HG02759 (cell line): ENCODE results near the gene ZNF444.
"Not testable (repeated sequence)": the region's sequence is repeated elsewhere in the genome, so short reads cannot be mapped to it uniquely, and the experiment has no call there.

Experiments
- ATAC-seq: cut with Tn5 transposase; IDR thresholded peaks from one replicate; pipeline ENCODE4 v1.9.1; 2021; ENCODE audit warnings: mild to moderate bottlenecking, moderate library complexity; ENCODE audit not compliant: unreplicated experiment

Gene ZNF444

DNA sequence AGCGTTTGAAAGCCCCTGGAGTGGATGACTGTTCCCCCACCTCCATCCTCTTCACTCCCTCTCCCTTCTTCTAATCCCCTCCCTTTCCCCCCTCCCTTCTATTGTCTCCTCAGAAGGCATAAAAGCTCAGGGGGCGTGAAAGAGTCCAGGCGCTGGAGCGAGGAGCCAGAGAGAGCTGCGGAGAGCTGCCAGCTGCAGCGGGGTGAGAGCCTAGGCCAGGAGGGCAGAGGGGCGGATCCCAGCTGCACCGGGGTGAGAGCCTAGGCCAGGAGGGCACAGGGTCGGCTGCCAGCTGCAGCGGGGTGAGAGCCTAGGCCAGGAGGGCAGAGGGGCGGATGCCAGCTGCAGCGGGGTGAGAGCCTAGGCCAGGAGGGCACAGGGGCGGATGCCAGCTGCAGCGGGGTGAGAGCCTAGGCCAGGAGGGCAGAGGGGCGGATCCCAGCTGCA lies 34.8 kb downstream of the ZNF444 start, which contains the start of gene GALP:
Gene GALP (plus strand): TSS at position 148 of the 447 bp plus-strand sequence. CDS start 1,101 bp downstream, outside the sequence.
- ATAC-seq, result not testable (repeated sequence)

DNA sequence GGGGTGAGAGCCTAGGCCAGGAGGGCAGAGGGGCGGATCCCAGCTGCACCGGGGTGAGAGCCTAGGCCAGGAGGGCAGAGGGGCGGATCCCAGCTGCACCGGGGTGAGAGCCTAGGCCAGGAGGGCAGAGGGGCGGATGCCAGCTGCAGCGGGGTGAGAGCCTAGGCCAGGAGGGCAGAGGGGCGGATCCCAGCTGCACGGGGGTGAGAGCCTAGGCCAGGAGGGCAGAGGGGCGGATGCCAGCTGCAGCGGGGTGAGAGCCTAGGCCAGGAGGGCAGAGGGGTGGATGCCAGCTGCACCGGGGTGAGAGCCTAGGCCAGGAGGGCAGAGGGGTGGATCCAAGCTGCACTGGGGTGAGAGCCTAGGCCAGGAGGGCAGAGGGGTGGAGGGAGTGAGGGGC lies 35.2 kb downstream of the ZNF444 start:
- ATAC-seq, result not testable (repeated sequence)

DNA sequence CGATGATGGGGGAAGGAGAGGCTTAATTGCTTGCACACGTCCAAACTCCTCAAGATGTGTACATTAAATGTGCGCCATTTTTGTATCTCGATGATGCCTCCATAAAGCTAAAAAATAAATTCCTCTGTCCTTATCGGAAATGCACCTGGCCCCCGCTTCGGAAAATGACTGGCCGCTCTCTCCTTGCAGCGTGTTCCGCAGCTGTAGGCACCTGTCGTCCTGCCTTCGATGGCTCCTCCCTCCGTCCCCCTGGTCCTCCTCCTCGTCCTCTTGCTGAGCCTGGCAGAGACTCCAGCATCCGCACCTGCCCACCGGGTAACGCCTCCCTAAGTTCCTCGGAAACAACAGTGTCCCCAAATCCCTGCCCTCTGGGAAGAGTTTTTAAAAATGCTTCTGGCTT lies 35.8 kb downstream of the ZNF444 start:
- ATAC-seq, result no peak

DNA sequence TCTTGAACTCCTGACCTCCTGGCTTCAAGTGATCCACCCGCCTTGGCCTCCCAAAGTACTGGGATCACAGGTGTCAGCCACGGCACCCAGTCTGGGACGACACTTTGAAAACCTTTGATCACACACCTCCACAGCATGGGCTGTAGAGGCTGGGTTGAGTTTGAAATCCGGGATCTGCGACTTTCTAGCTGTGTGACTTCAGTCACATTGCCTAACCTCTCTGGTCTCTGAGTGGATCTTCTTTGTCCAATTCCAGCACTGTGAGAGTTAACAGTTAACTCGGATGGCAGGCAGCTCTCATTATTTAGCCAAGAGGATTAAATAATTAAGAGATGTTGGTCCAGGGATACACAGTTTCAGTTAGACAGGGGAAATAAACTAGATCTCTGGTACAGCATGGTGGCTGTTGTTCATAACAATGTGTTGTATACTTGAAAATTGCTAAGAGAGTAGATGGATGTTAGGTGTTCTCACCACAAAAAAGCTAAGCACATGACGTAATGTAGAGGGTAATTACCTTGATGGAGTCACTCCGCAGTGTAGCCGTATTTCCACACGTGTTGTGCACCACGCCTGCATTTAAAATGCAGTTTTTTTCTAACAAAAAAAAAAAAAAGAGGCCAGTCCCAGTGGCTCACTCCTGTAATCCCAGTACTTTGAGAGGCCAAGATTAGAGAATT lies 36.6 kb downstream of the ZNF444 start:
- ATAC-seq, result no peak

DNA sequence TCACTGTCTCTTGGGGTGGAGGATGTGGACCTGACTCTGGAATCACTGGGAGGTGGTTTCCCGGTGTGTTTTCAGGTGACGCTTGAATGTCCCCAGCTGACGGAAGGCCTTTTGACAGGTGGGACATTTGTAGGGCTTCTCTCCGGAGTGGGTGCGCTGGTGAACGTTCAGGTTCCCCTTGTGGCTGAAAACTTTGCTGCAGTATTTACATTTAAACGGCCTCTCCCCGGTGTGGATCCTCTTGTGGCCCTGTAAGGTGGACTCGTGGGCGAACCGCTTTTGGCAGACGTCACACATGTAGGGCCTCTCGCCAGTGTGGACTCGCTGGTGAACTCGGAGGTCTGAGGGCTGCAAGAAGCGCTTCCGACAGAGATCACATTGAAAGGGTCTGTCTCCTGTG lies 48.7 kb downstream of the ZNF444 start:
- no peak for ATAC-seq

DNA sequence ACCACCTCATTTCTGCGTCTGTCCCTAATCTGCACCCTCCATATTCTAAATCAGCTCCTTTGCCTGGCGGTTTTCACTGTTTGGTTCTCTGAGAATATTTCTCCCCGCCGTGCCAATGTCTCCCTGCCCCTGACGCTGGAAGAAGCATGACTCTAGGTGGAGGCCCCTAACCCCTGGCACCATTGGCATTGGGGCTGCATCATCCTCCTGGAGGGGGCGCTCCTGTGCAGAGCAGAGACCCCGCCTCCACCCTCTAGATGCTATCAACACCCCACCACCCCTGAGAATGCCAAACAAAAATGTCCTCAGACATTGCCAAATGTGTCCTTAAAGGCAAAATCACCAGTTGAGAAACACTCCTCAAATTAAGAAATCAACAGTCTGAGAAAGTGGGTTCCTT lies 50.0 kb downstream of the ZNF444 start:
- no peak for ATAC-seq

DNA sequence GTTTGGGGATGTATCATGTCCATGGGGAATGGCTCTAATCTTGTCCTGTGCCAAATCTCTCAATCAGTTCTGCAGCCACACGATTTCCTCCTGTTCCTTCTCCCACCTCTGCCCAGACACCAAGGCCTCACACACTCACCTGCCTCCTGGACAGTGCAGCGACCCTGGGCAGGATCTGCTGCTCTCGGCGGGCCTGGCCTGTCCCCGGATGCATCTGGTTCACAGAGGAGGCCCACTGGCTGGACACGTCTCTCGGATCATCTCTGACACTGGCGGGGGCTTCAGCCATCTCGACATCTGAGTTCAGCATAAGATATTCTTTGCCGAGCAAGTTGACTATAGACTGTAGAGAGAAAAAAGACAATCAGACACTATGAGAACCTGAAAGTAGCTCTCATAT lies 50.6 kb downstream of the ZNF444 start:
- ATAC-seq, result no peak

DNA sequence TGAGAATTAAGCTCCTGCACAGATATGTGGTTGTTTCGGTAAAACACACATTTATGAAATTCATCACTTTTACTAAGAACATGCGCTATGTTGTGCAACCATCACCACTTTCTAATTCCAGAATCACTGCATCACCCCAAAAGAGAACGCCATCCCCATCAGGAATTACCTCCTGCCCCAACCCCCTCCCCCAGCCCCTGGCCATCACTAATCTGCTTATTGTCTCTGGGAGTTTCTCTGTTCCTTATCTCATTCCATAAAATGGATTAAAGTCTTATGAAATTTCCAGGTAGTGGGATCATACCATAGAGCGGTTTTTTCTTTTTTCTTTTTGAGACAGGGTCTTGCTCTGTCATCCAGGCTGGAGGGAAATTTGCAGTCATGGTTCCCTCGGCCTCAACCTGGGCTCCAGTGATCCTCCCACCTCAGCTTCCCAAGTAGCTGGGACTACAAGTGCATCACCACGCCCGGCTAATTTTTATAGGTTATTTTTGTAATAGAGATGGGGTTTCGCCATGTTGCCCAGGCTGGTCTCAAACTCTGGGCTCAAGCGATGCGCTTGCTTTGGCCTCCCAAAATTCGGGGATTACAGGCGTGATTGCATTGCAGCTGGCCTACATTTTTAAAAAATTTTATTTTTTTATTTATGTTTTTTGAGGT lies 53.0 kb downstream of the ZNF444 start:
- ATAC-seq, result no peak

DNA sequence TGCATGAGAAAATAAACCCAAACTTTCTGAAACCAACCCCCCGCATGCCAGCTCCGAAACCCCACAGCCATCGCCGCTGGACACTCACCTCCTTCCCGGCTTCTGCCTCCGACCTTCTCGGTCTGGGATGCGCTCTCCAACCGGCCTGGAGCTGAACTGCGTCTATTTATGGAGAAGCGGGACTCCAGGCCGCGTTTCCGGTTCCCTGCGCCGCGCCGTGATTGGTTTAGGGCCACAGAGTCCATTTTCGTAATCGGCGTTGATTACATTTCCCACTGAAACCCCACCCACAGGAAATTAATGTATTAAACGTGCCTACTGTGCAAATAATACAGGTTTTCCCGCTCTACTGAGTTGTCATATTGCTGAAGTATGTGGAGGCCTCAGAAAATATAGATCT lies 56.6 kb downstream of the ZNF444 start, which contains the start of gene ZSCAN5B:
Gene ZSCAN5B (minus strand): TSS at position 138 of the 400 bp plus-strand sequence. CDS start 4,731 bp downstream, outside the sequence.
- ATAC-seq, result not testable (repeated sequence)

DNA sequence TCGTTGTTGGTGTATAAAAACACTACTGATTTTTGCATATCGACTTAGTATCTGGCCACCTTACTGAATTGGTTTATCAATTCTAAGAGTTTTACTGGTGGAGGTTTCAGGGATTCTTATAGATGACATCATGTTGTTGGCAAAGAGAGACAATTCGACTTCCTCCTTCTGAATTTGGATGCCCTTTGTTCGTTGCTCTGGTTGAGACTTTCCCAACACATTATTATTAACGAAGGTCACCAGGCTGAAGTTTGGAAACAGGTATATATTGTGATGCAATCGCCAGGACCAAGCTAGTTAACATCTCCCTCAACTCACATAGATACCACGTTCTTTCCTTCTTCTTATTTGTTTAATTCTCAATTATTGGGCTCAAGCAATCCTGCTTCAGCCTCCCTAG lies 58.6 kb downstream of the ZNF444 start:
- no peak for ATAC-seq

DNA sequence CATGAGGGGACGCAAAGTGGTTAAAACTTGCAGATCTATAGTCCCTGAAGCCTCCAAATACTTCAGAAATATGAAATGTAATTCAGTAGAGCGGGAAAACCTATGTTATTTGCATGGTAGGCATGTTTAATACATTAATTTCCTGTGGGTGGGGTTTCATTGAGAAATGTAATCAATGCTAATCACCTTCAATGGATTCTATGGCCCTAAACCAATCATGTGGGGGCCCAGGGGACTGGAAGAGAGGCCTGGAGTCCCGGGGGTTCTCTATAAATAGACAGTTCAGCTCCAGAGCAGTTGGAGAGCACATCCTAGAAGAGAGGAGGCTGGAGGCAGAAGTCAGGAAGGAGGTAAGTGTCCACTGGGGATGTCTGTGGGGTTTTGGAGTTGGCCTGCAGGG lies 60.9 kb downstream of the ZNF444 start, which contains the start of gene ZSCAN5C:
Gene ZSCAN5C (plus strand): TSS at position 301 of the 400 bp plus-strand sequence. CDS start 3,641 bp downstream, outside the sequence.
- ATAC-seq, result no peak

DNA sequence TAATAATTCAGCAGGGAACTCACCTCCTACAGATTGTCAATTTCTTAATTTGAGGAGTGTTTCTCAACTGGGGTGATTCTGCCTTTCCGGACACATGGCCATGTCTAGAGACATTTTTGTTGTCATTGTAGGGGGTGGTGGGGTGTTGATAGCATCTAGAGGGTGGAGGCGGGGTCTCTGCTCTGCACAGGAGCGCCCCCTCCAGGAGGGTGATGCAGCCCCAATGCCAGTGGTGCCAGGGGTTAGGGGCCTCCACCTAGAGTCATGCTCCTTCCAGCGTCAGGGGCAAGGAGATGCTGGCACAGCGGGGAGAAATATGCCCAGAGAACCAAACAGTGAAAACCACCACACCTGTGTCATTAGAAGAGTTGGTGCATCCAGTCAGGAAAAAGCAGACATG lies 66.5 kb downstream of the ZNF444 start:
- not testable (repeated sequence) for ATAC-seq

DNA sequence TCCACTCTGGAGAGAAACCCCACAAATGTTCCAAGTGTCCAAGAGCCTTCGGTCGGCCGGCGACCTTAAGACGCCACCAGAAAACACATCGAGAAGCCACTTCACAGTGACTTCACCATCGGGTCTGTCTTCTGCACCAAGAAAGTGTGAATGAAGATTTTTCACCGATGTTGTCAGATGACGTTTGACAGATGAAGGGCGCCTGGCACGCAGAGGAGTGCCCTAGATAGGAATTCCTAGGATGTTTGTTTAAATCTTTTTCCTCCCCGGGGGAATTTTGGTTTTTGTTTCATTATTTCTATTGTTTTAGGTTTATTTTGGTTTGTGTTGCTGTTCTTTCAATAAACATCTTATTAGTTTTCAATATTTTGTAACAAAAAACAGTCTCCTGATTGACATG lies 68.0 kb downstream of the ZNF444 start:
- no peak for ATAC-seq

DNA sequence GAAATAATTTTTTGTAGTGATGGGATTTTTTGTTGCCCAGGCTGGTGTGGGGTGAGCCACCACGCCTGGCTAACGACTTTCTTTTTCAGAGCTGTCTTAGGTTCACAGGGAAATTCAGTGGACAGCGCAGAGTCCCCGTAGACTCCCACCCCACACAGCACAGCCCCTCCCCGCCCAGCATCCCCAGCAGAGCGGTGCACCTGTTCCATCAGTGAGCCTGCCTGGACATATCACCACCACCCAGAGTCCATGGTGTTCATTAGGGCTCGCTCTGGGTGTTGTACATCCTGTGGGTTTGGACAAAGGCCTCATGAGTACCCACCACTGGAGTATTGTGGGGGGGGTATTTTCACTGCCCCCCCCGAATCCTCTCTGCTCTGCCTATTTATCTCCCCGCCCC lies 68.9 kb downstream of the ZNF444 start:
- not testable (repeated sequence) for ATAC-seq
